HG03045 (cell line): ENCODE results near the gene MMP15.
"Not testable (repeated sequence)": the region's sequence is repeated elsewhere in the genome, so short reads cannot be mapped to it uniquely, and the experiment has no call there.

Source experiments
- ATAC-seq: cut with Tn5 transposase; IDR thresholded peaks from one replicate; pipeline ENCODE4 v1.9.1; 2021; ENCODE audit warnings: mild to moderate bottlenecking, moderate library complexity; ENCODE audit not compliant: unreplicated experiment

The MMP15 gene

DNA sequence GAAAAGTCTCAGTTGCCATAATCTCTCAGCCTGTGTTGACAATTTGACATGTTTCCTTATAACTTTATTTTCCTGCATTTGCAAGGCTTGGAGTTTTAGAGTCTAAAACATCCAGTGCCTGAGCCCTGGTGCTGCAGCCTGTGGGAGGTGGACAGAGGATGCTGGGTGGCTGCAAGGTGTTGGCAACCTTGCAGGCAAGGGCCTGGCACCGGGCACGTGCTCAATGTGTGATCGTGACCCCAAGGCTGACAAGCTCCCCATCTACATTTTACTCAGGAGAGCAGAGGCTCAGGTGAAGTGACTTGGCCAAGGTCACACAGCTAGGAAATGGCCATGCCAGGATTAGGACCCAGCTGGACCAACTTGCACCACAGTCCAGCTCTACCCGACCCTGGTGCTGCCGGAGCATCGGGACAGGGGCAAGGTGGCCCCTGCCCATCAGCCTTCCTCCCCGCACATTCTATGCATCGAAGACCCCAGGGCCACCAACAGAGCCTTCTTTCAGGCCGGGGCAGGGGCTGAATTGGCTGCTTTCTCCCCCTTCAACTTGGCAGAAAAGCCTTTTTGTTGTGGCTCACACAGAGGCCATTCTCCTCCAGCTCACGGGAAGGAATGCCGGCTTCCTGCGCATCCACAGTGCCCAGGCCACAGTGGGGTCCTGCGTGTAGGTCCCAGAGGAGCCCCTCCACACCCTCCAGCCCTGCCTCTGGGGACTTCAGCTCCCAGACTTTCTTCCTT, 23.1 kb downstream of the MMP15 start:
- ATAC-seq, result no peak

DNA sequence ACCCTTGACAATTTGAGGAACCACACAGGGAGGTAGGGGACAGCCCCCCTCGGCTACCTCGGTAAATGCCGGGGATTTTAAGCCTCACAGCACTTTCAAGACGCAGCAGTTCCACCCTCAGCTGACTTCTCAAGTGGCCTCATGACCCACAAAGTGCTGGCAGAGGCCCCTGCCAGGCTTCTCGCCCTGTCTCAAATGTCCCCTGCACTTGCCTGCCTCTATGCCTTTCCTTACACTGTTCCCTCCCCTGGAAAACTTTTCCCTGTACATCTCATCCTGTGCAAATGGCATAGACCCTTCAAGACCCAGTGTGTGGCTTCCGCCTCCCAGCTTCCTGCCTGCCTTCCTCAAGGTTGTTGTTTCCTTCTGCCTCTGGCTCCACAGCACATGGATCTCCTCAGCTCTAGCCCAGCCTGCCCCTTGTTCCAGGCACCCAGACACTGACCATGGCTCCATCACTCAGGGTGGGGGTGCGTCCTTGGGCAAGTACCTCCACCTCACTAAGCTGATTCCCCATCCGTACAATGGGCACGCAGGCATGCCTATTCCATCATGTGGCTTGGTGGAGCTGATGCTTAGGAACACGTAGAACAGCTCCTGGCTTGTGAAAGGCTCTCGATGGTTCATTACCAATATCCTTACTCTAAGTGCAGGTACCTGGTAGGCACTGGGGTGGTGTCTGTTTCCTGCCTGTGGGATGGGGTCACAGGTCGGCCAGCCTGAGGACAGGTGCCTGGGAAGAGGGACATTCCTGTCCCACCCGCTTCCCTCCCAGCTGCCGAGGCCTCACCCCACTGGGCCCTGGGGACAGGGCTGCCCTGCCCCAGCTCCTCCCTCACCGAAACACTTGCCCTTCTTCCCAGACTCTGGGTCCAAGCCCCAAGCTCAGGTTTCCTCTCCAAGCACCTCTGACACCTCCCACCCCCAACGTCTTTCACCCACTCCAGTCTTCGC, 24.0 kb downstream of the MMP15 start:
- ATAC-seq, result no peak

DNA sequence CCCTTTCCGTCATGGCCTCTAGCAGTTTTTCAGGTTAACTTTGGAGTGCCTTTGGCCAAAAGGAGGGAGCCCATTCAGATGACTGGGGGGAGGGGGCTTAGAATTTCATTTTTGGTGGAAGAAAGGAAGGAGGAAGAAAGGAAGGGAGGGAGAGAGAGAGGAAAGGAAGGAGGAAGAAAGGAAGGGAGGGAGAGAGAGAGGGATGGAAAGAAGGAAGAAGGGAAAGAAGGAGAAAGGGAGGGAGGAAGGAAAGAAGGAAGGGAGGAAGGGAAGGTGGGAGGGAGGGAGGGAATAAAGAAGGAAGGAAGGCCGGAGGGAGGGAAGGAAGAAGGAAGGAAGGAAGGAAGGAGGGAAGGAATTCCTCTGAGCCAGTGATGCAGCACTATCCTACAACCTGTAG, 25.7 kb downstream of the MMP15 start:
- no peak for ATAC-seq

DNA sequence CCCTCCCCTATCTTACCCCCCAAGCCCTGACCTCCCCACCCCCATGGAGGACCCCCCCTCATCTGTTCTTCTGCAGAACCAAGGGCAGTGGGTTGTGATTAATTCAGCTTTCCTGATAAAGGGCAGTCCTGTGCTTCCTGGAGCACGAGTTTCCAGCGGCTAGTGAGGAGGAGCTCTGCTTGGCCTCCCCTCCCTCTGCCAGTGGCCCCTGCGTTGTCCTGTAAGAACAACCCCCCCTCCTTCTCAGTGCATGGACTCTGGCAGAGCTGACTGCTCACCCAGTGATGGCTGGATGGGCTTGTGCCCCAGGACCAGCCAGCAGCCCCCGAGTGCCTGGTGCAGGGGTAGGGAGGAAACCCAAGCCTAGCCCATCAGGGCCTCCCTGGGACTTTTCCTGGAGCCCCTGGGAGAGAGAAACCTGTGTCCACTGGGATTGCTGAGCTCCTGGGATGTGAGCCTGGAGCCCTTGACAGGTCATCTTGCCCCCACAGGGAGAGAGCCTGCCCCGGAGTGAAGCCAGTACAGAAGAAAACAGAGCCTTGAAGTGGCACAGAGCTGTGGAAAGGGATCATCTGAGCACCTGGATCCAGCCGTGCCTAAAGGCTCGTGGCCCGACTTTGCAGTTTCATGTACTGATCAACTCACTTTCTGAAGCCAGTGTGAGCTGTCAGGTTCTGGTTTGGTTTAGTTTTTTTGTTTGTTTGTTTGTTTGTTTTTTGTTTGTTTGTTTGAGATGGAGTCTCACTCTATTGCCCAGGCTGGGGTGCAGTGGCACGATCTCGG, 26.5 kb downstream of the MMP15 start:
- no peak for ATAC-seq

DNA sequence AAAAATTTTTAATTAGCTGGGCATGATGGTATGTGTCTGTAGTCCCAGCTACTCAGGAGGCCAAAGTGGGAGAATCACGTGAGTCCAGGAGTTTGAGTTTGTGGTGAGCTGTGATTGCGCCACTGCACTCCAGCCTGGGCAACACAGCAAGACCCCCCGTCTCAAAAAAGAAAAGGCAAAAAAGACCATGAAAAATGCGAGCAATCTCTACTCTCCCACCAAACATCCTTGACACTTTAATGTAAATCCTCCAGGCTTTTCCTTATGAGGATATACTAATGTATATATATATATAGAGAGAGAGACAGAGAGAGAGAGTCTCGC, 28.1 kb downstream of the MMP15 start:
- ATAC-seq, result no peak

DNA sequence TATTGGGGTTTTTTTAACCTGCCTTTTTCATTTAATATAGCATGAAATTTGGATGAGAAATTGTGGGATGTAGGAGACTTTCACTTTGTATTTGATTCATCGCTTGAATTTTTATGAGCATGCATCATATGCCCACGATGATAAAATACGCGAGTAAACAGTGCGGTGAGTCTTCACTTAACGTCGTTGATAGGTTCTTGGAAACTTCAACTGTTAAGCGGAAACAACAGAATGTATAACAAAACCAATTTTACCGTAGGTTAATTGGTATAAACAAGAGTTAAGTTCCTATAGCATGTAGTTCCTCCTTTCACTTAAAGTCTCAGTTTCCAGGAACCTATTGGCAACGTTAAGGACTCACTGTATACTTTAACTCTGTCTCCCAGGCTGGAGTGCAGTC, 28.7 kb downstream of the MMP15 start:
- no peak for ATAC-seq

DNA sequence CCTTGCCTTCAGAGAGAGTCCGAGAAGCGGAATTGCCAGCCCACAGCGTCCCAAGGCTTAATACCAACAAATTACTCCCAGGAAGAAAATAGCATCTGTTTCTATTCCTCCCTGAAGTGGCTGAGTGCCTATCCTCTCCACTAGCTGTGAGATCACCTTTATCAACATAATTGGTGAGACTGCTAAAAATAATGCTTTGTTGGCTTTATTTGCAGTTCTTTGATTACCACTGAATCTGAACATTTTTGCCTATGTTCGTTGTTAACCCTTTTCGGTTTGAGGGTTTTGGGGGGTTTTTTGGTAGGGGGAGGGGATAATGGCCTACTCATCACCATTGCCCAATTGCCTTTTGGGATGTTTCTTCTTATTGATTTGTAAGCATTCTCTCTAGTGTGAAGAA, 31.0 kb downstream of the MMP15 start:
- no peak for ATAC-seq

DNA sequence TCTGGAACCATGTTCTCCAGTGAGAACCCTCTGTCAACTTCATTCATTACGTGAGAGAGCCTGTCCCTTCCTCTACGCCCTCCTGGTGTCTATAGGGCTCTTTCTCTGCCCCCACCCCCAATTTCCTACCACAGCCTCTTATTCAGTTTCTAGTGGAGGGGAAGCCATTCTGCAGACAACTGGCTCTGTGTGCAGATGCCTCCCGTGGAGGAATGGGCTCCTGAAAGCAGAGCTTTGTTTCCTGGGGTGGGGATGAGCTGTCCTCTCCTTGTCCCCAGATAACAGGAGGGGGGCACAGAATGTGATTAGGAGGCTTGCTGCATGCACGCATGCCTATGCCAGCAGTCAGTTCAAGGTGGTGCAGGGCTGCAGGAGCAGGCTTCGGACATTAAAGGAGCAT, 31.6 kb downstream of the MMP15 start:
- no peak for ATAC-seq

DNA sequence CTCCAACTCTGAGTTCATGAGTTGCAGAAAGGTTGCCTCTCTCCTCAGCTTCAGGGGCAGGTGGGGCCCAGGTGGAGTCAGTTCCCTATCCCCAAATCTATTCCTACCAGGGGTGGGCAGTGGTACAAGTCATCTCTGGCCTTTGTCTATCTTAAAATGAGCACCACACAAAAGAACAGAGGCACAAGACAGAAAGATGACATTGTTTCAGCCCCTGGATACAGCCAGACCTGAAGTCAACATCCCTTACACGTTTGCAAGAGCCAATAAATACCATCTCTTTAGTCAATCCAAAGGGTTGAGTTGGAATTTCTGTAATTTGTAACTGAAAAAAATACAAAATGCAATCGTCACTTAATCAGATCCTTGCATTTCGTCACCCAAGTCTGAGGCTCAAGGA, 32.2 kb downstream of the MMP15 start:
- ATAC-seq, result no peak

DNA sequence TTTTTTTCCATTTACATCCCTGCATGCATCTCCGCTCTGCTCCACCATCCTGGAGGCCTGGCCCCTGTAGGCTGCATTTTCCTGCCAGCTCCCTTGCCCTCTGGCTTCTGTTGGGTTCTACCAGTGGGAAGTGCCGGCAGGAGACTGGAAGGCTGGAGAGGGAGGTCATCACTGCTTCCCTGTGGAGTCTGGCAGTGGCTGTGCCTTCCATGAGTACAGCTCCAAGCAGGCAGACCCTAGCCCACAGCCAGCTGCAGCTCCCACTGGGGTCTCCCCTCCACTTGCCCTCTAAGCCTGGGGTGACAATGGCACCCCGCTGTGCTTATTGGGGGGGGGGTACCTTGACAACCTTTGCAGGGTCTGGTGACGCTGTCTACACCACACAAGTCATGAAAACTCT, 37.3 kb downstream of the MMP15 start:
- ATAC-seq, result no peak

DNA sequence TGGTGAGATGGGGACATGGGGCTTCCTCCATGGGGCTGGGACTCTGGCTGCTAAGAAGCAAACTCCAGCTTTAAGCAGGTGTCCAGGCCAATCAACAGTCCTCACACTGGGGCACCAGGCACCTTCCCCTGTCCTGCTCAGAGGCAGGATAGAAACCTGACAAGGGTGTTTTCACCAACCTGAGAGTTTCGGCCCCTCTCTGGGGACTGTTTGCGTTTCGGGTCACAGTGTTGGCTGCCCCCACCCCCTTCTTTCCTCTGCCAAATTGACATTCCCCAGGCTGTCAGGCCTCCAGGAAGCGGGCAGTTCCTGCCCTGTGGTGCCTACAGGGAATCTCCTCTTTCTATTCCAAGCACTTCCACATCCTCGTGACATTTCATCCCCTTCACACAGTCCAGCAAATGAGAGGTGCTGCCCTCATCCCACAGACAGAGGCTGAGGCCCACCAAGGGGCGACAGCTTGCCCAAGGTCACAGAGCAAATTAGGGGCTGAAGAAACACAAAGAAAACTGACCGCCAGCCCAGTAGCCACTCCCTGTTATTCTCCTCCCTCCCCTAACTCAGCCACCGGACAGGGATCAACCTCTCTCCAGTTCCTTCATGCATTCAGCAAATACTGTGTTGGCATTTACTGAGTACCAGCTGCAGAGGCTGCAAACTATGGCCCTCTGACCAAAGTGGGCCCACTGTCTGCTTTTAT, 38.0 kb downstream of the MMP15 start:
- no peak for ATAC-seq

DNA sequence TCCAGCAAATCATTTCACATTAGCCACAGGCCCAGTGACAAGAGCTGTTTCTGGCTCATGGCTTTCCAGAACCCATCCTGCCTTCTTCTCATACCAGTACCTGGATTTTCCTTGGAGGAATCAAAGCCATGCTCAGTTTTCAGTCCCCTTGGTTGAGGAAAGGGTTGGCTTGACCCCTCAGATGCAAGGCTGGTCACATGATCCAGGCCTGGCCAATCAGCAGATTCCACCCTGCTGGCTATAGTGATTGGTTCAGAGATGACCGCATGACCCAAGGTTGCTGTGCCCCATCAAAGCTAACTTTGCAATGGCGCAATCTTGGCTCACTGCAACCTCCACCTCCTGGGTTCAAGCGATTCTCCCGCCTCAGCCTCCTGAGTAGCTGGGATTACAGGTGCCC, 45.0 kb downstream of the MMP15 start:
- ATAC-seq, result no peak

DNA sequence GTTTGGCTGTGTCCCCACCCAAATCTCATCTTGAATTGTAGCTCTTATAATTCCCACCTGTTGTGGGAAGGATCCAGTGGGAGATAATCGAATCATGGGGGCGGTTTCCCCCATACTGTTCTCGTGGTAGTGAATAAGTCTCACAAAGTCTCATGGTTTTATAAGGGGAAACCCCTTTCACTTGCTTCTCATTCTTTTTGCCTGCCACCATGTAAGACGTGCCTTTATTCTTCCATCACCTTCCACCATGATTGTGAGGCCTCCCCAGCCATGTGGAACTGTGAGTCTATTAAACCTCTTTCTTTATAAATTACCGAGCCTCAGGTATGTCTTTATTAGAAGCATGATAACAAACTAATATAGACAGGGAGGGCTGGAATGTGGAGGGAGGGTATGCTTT, 46.6 kb downstream of the MMP15 start:
- ATAC-seq, result not testable (repeated sequence)

DNA sequence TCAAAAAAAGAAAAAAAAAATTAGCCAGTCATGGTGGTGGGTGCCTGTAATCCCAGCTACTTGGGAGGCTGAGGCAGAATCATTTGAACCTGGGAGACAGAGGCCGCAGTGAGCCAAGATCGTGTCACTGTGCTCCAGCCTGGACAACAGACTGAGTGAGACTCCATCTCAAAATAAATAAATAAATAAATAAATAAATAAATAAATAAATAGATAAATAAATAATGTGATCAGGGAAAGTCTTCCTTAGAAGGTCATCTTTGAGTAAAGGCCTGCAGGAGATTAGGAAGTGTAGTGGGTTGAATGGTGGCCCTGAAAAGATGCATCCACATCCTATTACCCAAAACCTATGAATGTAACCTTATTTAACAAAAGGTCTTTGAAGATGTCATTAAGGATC, 47.5 kb downstream of the MMP15 start:
- ATAC-seq, result not testable (repeated sequence)

DNA sequence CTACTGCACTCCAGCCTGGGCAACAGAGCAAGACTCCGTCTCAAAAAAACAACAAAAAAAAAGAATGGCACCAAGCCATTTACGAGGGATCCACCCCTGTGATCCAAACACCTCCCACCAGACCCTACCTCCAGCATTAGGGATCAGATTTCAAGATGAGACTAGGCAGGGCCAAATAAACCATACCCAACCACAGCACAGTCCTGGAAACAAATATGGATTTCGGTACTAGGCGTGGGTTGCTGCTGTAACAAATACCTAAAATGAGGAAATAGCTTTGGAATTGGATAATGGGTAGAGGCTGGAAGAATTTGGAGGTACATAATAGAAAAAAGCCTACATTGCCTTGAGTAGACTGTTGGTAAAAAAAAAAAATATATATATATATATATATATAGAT, 49.1 kb downstream of the MMP15 start:
- ATAC-seq, result no peak

DNA sequence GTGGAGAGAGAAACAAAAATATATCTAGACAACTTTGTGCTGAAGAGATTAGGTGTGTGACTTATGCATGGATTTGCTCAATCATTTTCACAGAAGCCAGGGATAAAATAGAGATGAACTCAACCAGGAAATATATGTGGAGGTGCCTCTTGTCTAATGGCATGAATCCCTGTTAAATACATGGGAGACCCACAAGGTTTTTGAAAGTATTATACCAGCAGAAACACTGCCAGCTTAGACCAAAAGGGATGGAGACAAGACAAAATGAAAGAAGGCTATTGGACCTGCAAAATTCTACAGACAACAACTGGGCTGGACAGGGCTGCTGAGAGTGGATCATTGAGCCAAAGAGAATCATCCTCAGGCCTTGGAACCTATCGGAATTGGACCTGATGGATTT, 51.0 kb downstream of the MMP15 start:
- ATAC-seq, result no peak

DNA sequence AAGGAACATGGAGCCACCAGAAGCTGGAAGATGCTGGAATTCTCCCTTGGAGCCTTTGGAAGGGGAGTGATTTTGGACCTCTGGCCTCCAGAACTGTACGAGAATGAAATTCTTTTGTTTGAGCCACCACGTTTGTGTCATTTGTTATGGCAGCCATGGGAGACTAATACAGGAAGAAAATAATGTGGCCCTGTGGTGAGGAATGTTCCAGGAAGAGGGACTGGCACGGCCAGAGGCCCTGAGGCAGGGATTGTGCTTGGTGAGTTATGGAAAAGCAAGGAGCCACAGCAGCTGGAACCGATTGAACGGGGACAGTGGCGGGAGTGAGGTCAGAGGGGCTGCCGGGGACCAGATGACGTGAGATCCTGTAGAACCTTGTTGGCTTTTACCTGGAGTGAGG, 52.2 kb downstream of the MMP15 start:
- no peak for ATAC-seq

DNA sequence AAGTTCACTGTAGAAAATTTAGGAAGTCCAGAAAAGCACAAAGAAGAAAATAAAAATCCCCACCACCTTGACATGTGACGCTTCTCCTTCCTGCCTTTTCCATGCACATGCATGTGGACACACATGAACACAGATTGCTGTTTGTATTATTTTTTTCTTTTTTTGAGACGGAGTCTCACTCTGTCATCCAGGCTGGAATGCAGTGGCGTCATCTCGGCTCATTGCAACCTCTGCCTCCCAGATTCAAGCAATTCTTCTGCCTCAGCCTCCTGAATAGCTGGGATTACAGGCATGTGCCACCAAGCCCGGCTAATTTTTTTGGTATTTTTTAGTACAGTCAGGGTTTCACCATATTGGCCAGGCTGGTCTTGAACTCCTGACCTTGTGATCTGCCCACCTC, 55.1 kb downstream of the MMP15 start:
- ATAC-seq, result not testable (repeated sequence)

DNA sequence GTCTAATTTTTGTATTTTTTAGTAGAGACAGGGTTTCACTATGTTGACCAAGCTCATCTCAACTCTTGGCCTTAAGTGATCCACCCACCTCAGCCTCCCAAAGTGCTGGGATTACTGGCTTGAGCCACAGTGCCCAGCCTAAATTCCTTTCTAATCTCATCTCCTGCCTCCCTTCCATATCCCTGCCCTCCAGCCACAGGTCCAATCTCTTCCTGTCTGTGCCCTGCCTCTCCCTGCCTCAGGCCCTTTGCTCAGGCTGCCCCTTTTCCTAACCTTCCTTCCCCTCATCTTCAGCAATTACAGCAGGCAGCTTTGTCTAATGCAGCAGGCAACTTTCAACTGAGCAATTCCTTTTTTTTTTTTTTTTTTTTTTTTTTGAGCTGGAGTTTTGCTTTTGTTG, 56.8 kb downstream of the MMP15 start:
- ATAC-seq, result no peak

DNA sequence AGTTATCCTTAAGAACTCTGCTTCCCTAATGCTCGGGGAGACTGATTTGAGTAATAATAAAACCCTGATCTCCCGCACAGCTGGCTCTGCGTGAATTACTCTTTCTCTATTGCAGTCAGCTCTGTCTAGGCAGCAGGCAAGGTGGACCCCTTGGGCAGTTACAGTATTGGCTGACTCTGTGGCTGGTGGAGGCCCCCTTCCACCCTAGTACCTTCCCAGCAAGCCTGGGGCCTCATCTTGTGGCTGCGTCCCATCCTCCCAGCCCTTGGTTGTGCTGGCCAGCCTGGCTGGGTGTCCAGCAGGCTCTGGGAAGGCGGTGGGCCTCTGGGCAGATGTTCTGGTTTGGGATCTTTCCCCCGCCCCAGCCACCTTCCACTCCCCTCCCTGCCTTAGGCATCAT, 59.1 kb downstream of the MMP15 start:
- no peak for ATAC-seq

DNA sequence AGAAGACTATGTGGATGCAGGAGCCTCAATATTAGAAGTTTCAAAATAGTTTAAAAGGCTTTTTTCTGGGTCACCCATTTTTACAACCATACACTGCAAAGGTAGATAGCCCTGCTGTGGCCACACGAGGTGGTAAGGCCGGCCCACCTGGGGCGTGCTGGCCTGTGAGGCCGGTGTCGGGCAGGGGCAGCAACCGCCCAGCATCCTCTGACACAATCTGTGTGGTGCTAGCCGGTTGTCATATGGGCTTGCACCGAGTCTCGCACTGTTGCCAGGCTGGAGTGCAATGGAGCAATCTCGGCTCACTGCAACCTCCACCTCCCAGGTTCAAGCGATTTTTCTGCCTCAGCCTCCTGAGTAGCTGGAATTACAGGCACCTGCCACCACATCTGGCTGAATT, 59.6 kb downstream of the MMP15 start:
- no peak for ATAC-seq
